DMS79 treated with DMSO at 0.1 percent for 48 hours (cell line): Measurements from ENCODE around the gene TDP1.
A peak's percentile ranks its signal among the peaks of the same experiment; 100 is the strongest.
"Not testable (repeated sequence)": the region's sequence is repeated elsewhere in the genome, so short reads cannot be mapped to it uniquely, and the experiment has no call there.

ENCODE experiments used
- DNase-seq: peaks from one replicate; lab custom pipeline; 2025; lab: John Stamatoyannopoulos, UW

The TDP1 gene

DNA sequence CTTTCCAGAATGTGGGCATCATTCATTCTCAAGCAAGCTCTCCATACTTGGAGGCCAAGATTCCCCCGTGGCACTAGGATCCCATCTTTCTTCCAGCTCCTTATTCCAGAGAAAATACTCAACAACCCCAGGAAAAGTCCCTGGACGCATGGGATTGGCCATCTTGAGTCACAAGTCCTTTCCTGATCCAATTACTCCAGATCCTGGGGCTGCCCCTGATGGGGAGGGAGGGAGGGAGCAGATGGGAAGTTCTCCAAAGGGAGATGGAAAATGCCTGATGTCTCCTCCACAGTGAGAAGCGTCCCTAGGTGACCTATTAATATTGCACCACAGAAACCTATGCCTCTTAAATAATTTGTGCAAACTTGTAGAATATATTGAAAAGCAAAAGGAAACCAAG, 93.7 kb downstream of the TDP1 start:
- no peak for DNase-seq

DNA sequence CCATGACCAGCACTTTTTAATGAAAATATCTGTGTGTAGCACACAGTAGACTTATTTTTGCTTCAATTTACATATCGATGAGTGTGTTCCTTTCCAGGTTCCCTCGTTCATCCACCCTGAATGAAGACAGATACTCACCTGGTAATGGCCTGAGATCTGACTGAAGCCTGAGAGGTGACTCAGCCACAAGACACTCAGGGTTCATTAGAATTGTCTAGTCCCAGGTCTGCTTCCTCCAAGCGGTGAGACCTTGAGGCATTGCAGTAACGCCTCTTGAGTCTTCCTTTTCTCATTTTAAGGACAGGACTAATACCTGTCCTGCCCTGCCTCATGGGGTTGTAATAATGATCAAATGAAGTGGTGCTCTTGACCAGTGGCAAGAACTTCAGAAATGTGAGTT, 94.5 kb downstream of the TDP1 start:
- no peak for DNase-seq

DNA sequence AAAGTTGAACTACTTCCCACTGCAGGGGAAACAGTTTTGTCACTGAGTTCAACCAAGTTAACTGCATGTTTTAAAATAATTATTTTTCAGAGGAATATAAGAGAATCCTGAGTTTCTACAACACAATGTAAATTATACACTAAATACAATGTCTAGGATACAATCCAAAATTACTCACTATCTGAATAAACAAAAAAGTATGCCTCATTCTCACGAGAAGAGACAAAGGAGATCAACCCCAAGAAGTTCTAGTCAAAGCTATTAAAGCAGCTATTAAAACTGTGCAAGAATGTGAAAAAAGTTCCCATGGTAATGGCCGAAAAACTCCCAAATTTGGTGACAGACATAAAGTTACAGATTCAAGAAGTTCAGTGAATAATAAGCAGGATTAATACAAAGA, 97.3 kb downstream of the TDP1 start:
- DNase-seq, result no peak

DNA sequence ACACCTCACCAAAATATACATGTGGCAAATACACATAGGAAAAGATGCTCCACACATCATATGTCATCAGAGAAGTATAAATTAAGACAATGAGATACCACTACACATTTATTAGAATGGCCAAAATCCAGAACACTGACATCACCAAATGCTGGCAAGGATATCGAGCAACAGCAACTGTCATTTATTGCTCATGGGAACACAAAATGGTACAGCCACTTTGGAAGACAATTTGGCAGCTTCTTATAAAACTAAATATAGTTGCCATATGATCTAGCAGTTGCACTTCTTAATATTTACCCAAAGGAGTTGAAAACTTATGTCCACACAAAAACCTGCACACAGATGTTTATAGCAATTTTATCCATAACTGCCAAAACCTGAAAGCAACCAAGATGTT, 99.1 kb downstream of the TDP1 start:
- no peak for DNase-seq

DNA sequence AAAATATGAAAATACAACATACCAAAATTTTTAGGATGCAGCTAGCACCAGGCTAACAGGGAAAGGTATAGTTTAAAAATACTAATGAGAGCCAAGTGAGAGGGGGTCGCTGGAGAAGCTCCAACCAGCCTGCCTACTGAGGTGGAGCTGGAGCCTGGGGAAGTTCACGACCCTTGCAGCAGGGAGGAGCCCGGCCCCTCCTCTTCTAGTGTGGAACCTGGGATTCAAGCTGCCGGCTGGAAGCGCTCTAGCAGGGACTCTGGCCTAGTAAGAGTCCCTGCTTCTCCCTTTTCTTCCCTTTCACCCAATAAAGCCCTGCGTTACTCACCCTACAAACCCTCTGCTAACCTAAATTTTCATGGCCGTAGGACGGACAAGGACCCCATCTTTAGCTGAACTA, 101.1 kb downstream of the TDP1 start:
- no peak for DNase-seq

DNA sequence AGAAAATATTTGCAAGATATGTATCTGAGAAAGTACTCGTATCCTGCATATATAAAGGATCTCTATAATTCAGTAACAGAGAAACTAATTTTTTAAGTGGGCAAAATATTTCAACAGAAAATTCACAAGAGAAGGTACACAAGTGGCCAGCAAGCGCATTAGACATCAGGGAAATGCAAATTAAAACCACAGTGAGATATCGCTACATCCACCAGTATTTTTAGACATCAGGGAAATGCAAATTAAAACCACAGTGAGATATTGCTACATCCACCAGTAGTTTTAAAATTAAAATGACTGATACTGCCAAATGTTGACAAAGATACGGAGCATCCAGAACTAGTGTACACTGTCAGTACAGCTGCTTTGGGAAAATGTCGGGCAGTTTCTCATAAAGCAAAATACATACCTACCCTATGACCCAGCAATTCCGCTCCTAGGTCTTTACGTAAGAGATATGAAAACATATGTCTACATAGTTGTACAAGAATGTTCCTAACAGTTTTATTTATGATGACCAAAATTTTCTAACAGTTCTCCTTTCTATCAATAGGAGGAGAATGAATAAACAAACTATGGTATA, 103.2 kb downstream of the TDP1 start:
- no peak for DNase-seq

DNA sequence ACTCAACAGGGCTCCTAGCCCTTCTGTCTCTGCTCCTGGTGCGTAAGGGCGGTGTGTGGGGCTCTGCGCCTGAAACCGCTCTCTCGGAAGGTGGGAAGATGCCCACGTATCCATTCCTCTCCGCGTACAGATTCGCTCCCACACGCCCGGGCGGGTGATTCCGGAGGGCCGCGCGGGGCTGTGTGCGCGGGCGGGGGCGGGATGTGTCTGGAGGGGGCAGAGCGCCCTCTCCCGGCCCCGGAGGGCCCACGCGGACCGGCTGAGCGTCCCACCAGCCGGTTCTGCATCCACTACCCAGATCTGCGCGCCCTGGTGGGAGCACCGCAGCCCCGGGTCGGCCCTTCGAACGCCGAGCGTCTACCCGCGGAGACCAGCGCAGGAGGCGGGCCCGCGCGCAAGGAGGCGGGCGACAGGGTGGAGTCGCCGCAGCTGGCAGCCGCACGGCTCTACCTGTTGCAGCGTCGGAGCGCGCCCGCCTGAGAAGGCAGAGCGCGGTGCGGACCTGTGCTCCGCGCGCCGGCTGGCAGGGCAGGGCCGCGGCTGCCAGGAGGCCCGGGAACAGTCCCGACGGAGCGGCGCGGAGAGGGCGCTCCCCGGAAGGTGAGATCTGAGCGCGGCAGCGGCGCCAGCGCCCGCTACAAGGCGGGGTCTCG, 104.7 kb downstream of the TDP1 start:
- DNase-seq, result peak; percentile 63

DNA sequence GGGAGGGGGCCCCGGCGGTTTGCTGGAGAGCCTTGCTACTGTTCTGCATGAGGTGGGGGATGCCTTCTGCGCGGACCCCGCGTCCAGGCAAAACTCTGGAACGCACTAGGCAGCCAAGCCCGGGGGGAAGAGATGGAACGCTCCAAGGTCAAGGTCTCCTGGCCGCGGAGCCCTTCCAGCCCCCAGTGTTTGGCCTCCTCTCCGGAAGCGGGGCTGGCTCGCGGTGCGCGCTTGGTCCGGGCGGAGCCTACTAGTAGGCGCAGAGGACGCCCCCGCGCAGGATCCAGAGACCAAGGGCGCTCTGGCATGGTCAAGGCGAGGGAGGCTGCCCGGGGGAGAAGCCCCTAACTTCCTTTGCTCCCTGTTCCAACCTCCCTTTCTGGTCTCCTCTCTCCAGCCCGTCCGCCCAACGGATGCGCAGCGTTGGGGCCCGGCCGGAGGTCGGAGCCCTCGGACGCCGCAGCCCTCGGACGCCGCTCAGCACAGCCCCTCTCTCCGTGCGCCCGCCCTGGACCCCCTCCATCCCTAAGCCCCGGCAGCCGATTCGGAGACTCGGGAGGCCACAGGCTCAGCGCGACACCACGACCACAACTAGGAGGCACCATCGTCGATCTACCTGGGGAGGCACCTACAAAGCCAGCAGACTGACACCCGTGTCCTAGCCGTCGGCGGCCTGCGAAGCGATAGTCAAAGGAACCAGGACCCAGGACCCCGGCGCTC, 105.4 kb downstream of the TDP1 start:
- DNase-seq, result peak; percentile 13

DNA sequence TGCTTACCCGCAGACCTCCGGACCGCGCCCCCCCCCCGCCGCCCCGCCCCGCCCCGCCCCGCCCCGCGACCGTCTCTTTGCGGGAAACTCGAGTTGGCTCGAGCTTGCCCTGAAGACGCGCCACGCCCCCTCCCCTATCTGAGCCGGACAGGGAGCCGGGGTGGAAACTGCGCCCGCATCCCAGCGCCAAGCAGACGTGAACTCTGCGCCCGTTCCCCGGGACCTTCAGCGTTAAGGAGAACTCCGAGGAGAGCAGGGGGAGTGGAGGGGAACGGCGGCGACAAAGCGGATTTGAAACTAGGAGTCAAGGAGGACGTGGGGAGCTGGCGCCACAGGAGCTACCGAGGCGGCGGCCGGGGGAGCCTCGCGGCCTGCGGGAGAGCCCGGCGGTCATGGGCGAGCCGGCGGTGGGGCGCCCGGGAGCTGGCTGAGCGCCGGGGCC, 106.0 kb downstream of the TDP1 start, which contains the start of gene KCNK13:
Gene KCNK13, plus strand, starts transcription at position 310 of the 442 bp plus-strand sequence. CDS start 212 bp downstream, outside the sequence.
- DNase-seq, result peak; percentile 27

DNA sequence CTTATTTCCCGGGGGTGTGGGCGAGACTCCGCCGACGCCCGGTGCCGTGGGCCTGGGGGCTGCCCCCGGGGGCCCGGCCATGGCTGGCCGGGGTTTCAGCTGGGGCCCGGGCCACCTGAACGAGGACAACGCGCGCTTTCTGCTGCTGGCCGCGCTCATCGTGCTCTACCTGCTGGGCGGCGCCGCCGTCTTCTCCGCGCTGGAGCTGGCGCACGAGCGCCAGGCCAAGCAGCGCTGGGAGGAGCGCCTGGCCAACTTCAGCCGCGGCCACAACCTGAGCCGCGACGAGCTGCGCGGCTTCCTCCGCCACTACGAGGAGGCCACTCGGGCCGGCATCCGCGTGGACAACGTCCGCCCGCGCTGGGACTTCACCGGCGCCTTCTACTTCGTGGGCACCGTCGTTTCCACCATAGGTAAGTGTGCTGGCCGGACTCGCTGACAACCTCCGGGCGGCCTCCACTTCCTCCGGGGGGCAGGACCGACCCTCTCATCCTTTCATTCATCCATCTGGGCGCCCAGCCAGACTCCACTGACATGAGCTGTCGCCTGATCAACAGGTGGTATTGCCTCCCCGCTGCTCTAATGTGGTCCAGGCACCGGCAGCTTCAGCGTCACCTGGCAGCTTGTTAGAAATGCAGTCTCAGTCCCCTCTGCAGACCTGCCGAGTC, 106.5 kb downstream of the TDP1 start:
- peak; percentile 57 for DNase-seq

DNA sequence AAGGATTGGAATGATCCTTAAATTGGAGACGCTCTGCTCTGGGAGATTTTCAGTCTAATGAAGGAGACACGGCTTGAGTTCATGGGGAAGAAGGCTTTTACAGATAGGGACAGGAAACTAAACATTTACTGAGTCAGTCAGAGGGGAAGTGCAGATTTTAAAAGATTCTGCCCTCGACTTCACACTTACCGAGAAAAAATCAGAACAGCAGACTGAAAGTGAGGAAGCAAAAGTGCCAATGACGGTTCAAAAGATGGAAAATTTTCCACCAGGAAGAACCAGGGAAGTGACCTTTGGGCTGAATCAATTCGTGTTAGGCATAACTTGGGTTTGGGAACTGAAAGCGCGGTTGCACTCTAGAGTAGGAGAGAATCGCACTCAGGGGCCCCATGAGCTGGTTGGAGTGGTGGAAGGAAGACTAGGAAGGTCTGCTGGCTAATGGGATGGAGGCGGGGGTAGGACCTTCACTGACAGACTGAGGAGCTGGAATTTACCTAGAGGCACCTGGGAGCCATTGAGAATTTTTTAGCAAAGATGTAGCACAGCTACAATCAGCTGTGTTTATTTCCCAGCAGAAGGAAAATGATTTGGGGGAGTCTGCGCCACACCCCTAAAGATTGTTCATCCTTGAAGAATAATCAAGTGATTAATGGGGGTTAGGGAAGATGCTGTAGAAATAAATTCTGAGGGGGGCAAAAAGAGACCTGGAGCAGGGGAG, 107.3 kb downstream of the TDP1 start:
- no peak for DNase-seq

DNA sequence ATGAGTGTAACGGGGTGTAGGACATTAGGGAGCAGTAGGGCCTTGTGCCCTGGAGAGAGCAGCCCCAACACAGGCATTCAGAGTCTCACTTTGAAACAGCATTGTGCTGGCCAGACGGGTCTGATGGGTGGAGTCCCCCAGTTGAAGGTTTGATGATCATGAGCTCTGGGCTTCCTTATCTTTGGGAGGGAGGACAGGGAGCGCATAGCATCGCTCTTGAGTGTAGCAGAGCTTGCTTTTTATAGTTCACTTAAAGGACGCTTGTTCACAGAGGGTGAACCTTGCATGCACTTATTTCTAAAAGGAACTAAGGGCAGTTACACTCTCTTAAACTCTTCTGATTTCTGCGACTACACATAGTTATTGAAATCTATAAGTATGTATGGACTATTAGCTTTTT, 116.6 kb downstream of the TDP1 start:
- DNase-seq, result no peak

DNA sequence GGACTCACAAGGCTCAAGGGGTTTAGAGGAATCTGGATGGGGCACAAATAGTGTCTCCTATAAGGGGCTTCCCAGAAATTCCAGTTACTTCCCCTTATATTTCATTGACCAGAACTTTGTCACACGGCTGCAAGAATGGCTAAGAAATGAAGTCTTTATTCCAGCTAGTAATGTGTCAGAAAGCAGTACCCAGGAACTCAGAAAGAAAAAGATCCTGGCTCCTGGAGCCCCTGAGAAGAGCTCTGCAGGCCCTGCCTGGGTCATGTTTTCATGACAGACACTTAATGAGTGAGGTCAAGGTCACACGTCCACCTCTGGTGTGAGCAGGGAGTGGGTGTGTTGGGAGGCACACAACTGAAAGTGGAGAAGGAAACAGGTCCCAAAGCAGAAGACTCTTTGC, 123.8 kb downstream of the TDP1 start:
- no peak for DNase-seq

DNA sequence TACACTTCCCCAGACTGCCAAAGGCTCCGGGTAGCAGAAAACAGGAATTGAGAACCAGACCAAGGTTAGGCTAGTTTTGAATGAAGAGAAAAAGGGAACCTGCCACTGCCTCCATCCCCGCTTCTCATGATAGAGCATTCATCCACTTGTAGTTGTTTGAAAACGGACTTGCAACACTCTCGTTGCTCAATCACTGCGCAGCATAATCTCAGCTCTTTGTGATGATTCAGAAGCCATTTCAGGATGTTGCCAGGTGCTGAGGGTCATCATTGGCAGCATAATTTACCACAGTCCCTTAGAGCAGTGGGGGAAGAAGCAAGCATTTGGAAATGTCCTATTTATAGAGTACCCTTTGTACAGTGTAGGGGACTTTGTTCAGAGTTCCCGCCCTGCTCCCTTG, 131.7 kb downstream of the TDP1 start:
- DNase-seq, result no peak

DNA sequence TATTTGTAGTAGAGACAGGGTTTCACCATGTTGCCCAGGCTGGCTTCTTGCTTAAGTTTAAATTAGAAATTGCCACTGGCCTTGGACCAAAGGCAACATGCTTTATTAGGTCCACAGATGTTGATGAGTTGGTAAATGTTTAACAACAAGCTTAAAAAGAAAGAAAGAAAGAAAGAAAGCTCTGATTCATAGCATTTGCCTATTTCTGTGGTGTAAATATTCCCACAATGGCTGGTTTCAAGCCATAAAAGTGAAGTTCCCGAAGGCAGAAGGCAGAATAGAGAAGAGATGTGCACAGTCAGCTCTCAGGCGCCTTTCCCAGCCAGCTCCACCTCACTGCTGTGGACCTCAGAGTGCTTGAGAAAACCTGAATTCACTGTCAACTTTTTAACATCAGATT, 132.4 kb downstream of the TDP1 start:
- no peak for DNase-seq

DNA sequence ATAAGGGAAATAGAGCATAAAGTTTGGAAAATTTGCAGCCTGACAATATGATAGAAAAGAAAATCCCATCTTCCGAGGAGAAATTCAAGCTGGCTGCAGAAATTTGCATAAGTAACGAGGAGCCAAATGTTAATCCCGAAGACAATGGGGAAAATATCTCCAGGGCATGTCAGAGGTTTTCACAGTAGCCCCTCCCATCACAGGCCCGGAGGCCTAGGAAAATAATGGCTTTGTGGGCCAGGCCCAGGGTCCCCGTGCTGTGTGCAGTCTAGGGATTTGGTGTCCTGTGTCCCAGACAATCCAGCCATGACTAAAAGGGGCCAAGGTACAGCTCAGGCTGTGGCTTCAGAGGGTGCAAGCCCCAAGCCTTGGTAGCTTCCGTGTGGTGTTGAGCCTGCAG, 133.8 kb downstream of the TDP1 start:
- DNase-seq, result not testable (repeated sequence)

DNA sequence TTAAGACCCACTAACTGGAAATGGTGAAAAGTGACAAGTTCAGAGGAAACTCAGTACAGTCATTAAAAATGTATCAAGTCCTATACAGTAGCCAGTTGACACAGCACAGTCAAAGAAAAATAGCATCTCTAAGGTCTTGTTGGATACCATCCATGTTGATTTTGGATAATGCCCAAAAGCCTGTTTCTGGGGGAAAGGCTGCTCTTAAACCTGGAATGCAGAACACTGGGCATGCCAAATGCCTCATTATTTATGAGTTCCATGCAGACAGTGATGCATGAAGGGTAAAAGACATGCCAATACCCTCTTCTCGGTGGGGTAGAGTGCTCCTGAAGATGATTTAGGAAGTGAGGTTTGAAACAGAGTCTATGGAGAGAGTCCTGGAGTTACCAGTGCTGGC, 135.7 kb downstream of the TDP1 start:
- peak; percentile 71 for DNase-seq

DNA sequence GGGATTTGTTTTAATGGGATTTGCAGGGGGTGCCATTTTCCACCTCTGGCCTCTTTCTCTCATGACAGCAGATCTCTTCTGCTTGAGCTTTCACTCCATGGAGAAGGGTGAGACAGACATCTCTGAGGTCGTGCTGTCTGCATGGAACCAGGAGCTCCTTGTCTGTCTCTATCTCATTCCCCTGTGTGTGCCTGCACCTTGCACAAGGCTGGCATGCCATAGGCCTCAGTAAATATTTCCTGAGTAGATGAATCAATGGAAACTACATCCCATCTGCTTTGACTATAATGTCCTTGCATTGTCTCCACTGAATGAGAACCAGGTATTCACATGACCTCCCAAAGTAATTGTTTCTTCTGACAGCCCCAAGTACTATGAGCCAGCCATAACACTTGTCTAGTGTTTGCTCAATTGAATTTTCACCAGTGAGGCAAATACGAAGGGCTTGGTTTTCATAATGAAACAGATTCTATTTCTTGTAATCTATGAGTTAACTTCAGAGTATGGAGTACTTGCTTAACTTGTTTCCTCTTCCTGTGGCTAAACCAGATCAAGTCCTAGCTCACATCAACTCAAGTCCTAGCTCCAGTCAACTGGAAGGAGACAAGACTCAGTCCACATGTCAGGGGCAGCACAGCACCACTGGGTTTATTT, 138.3 kb downstream of the TDP1 start:
- DNase-seq, result no peak
